ENCODE results near the gene PTPA.
"Not testable (repeated sequence)": the region's sequence is repeated elsewhere in the genome, so short reads cannot be mapped to it uniquely, and the experiment has no call there.

PTPA gene

DNA sequence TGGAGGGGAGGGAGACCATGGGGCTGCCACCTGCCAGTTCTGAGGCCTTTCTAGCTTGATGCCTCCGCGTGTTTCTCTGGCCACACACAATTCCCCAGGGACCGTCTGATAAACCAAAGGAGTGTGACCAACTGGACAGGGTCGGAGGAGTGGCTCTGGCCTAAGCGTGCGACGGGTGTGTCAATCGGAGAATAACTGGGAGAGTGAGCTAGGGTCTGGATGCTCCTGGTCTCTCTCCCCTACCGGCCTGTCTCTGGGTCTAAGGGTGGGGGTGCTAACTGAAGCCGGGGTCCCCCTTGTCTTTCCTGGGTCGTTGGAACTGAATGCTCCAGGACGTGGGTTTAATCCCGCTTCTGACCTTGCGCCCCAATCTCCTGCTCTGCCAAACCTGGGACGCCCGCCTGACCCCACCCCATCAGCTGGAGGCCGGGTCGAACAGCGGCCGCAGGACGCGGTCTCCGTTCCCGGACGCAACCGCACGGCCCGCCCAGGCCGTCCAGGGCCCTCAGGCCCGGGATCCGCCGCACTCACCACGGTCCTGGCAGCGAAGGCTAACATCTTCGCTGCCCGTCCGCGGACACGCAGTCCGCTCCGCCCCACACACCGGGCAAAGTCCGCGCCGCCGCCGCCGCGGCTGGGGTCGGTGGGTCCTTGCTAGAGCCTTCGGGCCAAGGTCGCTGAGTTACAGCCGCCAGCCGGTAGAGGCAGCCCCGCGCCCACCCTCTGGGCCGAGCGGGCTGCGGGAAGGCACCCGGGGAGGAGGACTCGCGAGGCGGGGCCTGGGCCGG lies 1.1 kb upstream of the PTPA start:
- DNase-seq = no peak

DNA sequence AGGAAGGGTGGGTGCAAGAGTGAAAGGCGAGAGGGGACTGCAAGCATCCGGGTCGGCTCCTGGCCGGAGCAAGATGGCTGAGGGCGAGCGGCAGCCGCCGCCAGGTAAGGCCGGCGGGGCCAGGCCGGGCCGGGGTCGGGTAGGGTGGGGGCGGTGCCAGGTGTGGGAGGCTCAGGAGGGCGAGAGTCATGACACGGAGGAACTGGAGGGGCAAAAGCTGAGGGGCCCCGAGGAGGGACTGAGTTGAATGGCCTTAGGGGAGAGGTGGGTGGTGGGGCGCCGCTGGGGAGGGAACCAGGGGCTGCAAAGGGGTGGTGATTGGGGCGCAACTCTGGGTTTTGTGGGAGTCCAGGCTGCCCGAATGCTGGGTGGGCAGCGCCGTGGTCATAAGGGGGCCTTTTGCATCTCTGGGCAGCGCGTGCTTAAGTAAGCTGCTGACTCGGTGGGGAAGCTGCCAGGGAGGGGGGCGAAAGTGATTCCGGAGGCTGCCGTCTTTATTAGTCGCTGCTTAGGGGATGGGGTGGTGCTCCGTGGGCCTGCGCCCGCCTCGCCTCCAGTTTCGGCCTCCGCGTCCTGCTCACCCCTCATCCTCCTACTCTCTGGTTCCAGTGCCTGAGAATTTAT lies 425 bp downstream of the PTPA start:
- DNase-seq = peak; percentile 40

DNA sequence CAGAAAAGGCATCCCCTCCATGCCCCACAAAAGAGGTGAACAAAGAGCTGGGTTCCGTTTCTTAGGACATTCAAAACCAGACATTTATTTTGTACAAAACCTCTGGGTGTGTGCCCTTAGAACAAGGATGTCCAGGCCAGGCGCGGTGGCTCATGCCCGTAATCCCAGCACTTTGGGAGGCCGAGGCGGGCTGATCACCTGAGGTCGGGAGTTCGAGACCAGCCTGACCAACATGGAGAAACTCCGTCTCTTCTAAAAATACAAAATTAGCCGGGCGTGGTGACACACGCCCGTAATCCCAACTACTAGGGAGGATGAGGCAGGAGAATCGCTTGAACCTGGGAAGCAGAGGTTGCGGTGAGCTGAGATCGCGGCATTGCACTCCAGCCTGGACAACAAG lies 1.3 kb downstream of the PTPA start:
- DNase-seq = not testable (repeated sequence)

DNA sequence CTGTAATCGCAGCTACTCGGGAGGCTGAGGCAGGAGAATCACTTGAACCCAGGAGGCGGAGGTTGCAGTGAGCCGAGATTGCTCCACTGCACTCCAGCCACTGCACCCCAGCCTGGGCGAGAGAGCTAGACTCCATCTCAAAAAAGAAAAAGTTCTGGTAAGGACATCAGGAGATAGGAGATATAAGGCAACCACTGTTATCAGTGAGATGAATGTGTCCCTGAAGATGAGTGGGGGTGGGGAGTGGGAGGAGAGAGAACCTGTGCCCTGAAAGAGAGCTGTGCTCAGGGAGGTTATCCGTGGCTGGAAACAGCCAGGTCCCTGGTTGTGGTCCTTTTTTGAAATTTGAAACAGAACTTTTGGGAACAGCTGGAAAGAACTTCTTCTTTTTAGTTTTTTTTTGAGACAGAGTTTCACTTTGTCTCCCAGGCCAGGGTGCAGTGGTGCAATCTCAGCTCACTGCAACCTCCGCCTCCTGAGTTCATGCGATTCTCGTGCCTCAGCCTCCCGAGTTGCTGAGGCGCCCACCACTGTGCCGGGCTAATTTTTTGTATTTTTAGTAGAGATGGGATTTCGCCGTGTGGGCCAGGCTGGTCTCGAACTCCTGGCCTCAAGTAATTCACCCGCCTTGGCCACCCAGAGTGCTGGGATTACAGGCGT lies 2.6 kb downstream of the PTPA start:
- DNase-seq = no peak

- DNase-seq = no peak
Measured at GRCh38 chr9:129118799-129119198, 7.6 kb downstream of the PTPA start.

GRCh38 chr9:129121483-129121882 lies 10.3 kb downstream of the PTPA start:
- DNase-seq = no peak

DNA sequence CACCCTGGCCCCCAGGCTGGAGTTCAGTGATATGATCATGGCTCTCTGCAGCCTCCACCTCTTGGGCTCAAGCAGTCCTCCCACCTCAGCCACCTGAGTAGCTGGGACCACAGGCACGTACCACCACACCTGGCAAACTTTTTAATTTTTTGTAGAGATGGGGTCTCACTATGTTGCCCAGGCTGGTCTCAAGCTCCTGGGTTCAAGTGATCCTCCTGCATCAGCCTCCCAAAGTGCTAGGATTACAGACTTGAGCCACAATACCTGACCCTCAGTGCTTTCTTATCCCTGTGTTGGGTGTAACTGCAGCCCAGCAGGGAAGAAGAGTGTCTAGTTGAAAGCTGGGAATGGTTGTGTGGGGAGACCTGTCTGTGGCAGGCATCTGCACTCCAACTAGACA lies 10.9 kb downstream of the PTPA start:
- no peak for DNase-seq

DNA sequence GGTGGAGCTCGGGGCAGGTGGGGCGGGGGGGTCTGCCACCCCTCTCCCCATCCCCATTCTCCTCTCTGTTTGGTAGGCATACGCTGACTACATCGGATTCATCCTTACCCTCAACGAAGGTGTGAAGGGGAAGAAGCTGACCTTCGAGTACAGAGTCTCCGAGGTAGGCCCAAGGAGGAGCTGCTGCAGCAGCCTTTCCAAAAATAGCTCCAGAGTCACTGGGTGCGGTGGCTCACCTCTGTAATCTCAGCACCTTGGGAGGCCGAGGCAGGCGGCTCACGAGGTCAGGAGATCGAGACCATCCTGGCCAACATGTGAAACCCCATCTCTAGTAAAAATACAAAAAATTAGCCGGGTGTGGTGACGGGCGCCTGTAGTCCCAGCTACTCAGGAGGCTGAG lies 11.8 kb downstream of the PTPA start:
- not testable (repeated sequence) for DNase-seq

DNA sequence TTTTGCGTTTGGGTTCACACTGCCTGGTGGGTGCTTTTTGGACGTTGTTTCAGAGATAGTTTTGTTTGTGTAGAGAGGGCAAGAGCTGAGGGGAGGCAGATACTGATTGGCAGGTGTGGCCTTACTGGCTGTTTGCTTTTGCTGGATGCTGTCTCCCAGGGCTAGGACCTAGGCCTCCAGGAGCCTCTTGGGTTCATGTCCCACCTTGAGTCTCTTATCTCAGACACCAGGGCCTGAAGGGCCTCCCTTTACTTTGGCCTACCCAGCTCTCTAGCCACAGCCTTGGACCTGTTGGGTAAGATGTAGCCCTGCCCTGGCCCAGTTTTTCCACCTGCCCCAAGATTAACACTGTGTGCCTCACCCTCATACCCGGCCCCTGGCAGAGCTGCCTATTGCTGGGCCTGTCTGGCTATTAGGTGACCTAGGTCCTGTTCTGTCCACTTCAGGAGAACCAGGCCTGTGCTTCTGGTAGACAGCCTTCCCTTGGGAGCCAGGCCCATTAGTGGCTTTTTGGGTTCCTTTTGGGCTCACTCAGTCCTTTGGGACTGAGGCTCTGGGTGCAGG lies 13.4 kb downstream of the PTPA start:
- no peak for DNase-seq

DNA sequence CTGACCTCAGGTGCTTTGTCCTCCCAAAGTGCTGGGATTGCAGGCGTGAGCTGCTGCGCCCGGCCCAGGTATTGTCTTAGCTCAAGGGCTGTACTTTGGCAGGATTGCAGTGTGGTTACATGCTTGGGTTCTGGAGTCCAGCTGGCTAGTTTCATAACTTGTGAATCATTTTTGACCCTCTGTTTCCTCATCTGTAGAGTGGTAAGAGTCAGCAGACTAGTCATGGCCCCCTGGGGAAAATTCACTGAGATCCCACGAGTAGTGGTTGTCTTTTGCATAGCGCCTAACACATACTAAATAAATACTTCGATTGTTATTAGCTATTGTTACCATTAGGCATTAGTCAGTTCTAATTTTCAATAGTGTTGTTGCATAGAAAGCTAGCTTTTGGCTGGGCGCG lies 14.3 kb downstream of the PTPA start:
- DNase-seq = no peak

DNA sequence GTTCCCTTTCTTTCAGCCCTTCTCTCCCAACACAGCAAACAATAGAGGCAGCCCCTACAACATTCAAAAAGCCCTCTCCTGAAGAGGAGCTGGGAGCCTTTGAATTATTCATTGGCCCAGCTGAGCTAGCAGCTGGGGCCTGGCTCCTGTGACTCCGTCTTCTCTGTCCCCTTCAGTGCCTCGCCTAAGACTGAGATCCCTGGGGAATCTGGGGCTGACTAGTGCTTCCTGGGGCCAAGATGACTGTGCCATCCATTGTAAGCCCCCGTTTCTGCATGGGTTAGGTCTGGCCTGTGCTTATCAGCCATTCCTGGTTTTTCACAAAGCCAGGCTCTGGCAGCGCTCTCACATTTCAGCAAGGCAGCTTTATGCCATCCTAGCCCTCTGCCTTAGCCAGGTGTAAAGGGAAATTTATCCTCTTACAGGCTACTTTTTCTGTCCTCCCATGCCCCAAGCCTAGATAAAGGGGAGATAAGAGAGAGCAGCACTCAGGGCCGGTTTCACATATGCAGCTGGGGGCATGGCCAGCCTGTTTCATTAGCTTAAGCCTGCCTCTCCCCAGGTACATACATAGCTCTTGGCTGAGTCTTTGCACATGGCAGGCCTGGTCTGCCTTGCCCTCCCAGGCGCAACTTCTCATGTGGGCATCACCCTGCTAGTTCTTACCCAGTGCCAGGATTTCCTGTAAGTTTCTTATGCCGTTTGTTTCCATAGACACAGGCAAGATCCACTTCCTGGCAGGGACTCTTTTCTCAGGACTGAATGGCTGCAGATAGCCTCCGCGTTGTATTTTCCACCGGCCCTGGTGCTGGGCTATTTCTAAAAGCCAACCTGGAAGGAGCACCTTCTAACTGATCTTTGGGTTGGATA lies 15.8 kb downstream of the PTPA start:
- no peak for DNase-seq

GRCh38 chr9:129128689-129129088 lies 17.5 kb downstream of the PTPA start:
- DNase-seq = no peak

DNA sequence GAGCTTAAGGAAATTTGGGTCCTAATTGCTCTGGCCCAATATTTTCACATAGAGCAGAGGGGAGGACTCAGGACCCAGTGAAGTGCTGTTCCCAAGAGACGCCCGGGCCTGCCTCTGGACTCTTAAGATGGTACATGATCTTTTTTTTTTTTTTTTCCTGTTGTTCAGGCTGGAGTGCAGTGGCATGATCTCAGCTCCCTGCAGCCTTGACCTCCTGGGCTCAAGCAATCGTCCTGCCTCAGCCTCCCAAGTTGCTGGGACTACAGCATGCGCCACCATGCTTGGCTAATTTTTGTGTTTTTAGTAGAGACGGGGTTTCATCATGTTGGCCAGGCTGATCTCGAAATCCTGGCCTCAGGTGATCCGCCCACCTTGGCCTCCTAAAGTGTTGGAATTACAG lies 19.1 kb downstream of the PTPA start:
- DNase-seq = not testable (repeated sequence)

DNA sequence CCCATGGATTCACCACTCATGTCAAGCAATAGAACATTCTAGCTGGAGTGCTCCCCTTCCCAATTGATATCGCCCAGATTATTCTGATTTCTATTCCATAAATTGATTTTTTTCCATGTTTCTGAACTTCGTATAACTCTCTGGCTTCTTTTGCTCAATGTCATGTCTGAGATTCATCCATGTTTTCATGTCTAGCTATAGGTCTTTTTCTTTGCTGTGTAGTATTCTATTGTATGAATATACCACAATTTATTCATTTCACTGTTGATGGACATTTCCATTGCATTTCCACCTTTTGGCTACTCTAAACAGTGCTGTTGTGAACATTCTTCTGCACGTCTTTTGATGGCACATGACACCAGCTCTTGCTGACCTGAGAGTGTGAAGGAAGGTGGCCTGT lies 19.6 kb downstream of the PTPA start:
- no peak for DNase-seq

- DNase-seq = peak; percentile 65
Measured at GRCh38 chr9:129131300-129132145, 20.3 kb downstream of the PTPA start.

DNA sequence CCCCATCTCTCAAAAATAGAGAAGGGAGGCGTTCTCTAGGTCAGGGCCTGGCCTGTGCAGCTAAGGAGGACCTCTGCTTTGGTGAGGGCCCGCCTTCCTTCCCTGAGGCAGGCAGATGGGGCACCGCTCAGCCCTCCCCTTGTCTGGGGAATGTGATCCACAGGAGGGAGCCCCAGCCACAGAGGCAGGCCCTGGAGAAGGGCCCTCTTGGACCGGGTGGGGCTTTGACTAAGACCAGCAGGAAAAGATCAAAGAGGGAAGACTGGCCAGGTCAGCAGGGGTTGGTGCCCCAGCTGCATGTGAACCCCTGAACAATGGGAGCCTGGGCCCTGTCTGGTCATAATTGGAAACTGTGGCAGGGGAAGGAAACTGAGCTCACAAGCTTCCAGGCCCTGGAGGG lies 21.9 kb downstream of the PTPA start:
- DNase-seq = no peak

DNA sequence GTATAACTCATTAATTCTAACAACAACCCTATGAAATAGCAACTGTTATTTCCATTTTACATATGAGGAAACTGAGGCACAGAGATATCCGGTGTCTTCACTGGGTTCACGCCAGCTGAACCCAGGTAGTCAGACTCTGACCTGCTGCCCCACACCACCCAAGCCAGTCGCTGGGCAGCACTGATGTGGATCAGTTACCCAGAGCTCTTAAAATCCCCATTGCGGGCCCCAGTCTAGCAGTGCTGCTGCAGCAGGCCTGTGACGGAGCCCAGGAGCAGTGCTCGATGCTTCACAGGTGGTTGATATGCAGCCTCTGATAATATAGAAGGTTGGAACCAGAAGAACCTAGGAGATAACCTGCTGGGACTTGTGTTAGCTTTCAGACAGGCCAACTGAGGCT lies 24.3 kb downstream of the PTPA start:
- DNase-seq = no peak

- DNase-seq = no peak
Measured at GRCh38 chr9:129136446-129137035, 25.3 kb downstream of the PTPA start.

DNA sequence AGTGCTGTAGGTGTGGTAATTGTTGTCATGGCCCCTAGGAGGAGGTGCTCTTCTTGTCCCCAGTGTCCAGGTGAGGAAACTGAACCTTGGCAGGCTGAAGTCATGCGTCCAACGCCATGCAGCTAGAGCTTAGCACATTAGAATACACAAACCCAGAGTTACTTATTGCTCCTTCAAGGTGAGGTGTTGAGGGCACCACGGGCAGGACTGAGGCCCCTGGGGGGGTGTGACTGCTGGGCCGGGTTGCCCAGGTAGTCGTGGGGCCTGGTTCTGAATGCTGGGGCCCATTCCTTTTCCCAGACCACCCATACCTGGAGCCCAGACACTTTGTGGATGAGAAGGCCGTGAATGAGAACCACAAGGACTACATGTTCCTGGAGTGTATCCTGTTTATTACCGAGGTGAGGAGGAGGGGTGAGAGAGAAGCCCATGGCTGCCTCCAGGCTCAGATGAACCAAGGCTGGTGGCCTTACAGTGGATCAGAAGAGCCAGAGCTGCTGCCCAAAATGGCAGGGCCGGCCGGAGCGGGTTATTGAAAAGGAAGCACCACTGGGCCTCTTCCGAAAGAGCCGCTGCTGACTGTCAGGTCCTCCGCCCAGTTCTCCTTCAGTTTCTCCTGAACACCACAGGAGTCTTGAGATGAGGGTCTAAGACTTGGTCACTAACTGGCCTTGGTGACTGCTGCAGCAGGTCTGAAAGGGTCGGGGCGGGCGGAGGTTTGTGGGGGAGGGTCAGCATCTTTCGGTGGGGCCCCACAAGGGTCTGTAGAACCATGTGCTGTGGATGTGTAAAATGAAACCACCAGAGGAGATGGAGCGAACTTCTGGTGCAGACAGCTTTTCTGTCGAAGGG lies 26.3 kb downstream of the PTPA start:
- DNase-seq = no peak

- DNase-seq = no peak
Measured at GRCh38 chr9:129138144-129138462, 26.9 kb downstream of the PTPA start.

Data from NCI-H510A treated with DMSO at 0.1 percent for 48 hours (cell line).